NCI-H2029 treated with DMSO at 0.1 percent for 48 hours (cell line): ENCODE results near the gene NEURL1B.
"Not testable (repeated sequence)": the region's sequence is repeated elsewhere in the genome, so short reads cannot be mapped to it uniquely, and the experiment has no call there.

Experiments used
- DNase-seq: peaks from one replicate; lab custom pipeline; 2025; lab: John Stamatoyannopoulos, UW

Gene NEURL1B

GRCh38 chr5:172696171-172696849 is 55.2 kb downstream of the NEURL1B start:
- DNase-seq = no peak

DNA sequence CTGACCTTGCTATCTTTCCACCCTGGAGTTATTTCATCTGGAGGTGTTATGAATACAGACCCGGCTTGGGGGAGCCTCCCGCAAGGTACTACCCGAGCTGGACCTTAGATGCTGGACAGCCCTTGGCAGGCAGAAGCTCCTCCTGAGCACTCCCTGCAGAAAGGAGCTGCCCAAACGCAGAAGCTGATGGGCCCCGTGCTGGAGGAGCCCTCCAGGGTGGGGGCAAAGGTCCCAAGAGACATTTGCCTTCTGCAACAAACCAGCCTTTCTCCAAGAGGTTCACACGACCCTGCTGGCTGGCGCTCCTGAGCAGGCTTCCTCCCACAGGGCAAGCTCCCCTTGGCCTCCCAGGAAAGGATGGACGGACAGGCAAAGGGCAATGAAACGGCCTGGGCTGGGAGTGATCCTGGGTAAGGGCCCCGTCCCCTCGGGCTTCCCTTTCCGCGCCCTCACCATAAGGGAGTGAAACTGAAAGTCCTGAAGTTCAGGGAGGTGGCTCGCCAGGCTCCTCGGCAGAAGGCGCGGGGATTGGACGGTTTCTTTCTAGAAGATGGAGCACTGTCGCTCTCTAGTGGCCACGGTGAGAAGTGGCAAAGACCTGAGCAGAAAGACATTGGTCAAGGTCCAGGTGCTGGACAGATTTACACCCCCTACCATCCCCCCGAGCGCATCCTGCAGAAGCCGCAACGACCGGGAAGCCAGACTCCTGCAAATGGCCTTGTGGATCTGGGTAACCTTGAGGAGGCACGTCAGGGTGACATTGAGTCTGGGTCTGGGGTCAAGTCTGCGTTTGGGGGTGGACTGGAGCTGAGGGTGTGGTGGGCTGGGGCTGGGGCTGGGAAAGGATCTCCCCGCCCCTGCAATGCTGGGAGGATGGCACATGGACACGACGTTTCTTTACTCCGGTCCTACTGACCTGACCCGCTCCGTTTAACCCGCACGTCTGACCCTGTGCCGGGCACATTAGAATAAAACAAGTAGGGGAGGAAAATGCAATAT is 56.4 kb downstream of the NEURL1B start:
- DNase-seq = peak; percentile 81

GRCh38 chr5:172699423-172699822 is 58.4 kb downstream of the NEURL1B start:
- DNase-seq = no peak

DNA sequence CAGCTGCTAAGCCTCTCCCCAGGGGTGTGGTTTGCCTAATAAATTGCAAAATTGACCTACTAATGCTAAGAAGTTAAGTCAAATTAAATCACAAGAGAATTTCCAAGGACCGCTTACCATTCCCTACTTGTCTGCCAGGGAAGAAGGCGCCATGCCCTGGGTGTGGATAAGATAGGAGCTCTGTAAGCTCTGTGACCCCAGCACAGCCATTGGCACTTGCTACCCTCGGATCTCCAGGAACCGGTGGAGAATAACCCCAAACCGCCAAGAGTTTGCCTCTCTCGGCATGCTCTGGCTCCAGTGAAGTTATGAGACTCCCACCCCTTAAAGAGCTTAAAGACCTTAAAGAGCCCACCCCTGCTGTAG is 58.9 kb downstream of the NEURL1B start:
- DNase-seq = no peak

DNA sequence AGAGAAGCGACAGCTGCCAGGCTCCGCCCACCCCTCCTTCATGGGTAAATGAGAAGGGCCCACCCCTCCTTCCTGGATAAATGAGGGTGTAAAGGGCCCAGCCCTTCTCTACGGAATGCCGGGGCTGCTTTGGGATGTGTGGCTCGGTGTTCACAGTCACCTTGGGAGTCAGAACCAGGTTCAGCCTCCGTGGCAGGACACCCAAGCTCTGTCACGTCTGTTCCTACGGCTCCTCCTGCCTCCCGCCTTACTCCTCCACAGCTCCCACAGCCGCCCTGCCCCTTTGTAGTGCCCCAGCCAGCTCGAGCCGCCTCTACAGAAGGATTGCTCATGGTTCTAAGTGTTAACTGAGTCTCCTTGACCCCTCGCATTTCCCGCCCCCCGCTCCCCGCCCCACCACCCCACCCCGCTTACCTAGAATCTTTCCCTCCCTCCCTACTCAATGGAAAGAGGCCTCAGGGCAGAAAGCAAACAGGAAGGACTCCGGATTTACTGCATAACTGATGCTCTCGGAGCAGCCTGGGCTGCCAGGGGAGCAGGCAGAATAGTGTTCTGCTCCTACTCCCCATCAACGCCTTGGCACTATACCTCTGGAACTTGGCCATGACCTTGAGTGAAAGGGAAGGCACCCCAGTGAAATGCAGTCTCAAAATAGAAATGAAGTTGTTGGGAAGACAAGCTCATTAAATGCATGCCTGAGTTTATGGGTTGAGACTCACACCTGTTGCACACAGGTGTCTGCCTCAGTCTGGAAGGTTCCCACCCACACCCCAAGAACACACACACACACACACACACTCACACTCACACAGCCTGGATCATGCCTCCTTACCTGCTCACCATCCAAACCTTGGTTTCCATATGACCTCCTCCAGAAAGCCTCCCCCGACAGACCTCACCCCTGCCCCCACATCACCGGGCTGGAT is 59.6 kb downstream of the NEURL1B start:
- no peak for DNase-seq

DNA sequence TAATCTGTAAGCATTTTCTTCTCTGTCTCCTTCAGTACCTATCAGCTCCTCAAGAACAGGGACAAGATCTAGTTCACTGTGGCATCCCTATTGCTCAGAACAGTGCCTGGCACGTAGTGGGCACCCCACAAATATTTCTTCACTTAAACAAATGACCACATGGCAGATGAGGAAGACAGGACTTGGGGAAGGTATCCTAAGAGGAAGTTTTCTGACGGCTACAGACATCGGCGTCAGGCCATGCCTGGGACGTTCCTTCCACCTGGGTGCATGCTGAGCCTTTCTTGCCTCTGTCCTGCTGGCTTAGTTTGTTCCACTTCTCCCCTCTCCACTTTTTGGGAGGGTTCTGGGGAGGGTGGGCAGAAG is 60.2 kb downstream of the NEURL1B start:
- DNase-seq = no peak

DNA sequence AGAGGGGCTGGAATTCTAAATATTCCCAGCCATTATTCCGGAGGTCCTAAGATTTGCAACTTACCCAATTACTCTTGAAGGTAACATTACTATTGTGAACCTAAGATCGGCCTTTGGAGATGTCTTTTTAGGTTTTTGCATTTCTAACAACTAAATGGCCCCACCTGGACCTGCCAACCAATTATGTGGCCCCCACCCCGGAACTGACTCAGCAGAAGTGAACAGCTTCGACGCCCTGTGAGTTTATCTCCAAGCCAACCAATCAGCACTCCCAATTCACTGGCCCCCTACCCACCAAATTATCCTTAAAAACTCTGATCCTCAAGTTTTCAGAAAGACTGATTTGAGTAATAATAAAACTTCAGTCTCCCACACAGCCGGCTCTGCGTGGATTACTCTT is 62.9 kb downstream of the NEURL1B start:
- DNase-seq = no peak

GRCh38 chr5:172705576-172706084 is 64.6 kb downstream of the NEURL1B start:
- no peak for DNase-seq

- DNase-seq = no peak
These were observed 65.7 kb downstream of the NEURL1B start for GRCh38 chr5:172706796-172707195.

GRCh38 chr5:172707285-172708182 is 66.5 kb downstream of the NEURL1B start:
- DNase-seq = peak; percentile 13

- no peak for DNase-seq
These were observed 67.1 kb downstream of the NEURL1B start for GRCh38 chr5:172708183-172708505.

- peak; percentile 12 for DNase-seq
These were observed 69.6 kb downstream of the NEURL1B start for GRCh38 chr5:172710676-172711075.

- DNase-seq = not testable (repeated sequence)
These were observed 70.3 kb downstream of the NEURL1B start for GRCh38 chr5:172711321-172711861.

- DNase-seq = no peak
These were observed 71.5 kb downstream of the NEURL1B start for GRCh38 chr5:172712610-172713009.

DNA sequence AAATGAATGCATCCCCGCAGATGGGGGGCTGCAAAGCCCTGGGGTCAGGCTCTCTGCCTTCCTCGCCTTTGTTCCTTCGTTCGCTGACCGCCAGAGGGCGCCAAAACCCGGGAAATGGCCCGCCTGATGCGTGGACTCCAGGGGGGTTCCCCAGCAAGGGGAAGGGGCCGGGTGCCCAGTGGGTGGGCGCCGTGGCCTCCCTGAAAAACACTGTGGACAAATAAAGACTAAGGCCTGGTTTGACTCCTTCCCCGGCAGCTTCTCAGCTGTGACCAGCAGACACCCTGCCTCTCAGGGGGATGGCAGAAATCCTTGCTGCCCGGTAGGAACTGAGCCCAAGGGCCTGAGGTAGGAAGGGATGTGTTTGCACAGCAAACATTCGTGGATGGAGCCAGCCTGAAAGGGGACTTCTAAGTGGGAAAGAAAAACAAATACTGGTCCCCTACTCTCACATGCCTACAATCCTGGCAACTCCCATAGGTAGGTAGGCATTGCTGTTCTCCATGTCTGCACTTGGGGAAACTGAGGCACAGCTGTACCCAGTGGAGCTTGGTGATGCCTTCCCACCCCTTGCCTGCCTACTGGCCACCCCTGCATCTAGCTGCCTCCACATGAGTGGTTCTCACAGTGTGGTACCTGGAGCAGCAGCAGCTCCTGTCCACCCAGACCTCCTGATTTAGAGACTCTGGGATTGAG is 72.2 kb downstream of the NEURL1B start:
- peak; percentile 20 for DNase-seq

GRCh38 chr5:172713809-172714490 is 72.9 kb downstream of the NEURL1B start:
- DNase-seq = no peak

DNA sequence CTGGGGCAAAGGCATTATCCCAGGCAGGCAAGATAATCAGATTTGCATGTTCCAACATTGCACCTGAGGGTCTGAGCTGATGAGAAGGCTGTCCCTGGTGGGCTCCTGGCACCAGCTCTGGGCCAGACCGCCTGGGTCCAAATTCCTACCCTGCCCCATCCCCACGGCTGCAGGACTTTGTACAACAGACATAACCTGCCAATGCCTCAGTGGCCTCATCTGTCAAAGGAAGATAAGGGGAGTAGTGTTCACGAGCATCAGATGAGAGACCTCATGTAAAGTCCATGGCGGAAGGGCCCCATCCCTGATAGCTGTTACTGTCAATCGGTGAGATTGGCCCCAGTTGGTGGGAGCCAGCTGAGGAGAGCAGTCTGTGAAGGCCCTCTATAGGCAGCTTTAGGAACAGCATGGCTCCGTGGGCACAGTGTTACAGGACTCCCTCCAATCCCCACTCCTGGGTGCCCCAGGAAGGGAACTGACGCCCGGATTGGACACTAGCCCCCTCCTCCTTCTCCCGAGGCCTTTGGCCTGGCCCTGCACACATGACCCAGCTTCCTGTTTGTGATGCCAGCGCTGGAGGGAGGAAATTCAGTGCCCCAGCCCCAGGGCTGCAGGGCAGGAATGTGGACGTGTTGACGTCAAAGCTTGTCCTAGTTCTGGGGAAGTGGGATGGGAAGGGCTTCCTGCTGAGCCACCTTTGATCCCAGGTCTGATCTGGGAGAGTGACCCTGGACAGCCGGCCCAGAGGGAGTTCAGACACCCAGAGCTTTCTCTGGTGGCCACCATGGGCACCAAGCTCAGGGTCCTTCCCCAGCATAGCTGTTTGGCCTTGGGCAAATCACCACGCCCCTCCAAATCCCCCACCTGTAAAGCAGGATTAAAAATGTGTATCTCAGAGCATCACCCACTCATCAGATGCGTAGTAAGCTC is 73.7 kb downstream of the NEURL1B start:
- peak; percentile 19 for DNase-seq

DNA sequence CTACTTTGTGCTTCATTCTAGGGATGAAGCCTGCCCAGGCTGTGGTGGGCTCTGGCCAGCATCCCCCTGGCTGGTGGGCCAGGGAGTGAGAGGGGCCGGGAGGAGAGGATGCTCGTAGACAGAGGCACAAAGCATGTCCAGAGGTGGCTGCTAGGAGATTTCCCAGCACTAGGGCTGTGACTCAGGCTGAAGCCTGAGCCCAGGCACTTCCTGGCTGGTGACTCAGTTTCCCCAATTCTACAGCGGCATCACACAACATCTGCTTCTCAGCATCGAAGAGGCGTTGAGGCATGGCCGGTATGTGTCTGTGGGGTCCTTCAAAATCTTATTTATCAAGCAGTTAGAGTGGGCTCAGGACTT is 74.3 kb downstream of the NEURL1B start:
- no peak for DNase-seq
